ENCODE measurements around the gene OR5AL1.
"Not testable (repeated sequence)": the region's sequence is repeated elsewhere in the genome, so short reads cannot be mapped to it uniquely, and the experiment has no call there.

Gene OR5AL1

GRCh38 chr11:56412396-56412795 lies at the start of gene OR5AL1:
Gene OR5AL1 (plus strand): TSS chr11:56412696.
- DNase-seq (ENCODE audit: low spot score): no peak

- DNase-seq (ENCODE audit: low spot score): no peak
These were observed 37.2 kb upstream of the OR5AL1 start, which contains the start of gene OR8U1 for GRCh38 chr11:56375324-56375723. Gene OR8U1 (plus strand): TSS chr11:56375624. CDS start chr11:56375624, 0 bp downstream.

GRCh38 chr11:56380120-56380519 lies 32.4 kb upstream of the OR5AL1 start:
- DNase-seq (ENCODE audit: low spot score): no peak

GRCh38 chr11:56394381-56394780 lies 18.1 kb upstream of the OR5AL1 start:
- no peak for DNase-seq (ENCODE audit: low spot score)

- no peak for DNase-seq (ENCODE audit: low spot score)
These were observed 16.4 kb upstream of the OR5AL1 start for GRCh38 chr11:56396047-56396446.

- DNase-seq (ENCODE audit: low spot score): not testable (repeated sequence)
These were observed 10.5 kb upstream of the OR5AL1 start for GRCh38 chr11:56401858-56402461.

GRCh38 chr11:56404393-56404792 lies 8.1 kb upstream of the OR5AL1 start:
- DNase-seq (ENCODE audit: low spot score): no peak

- DNase-seq (ENCODE audit: low spot score): no peak
These were observed 1.7 kb upstream of the OR5AL1 start for GRCh38 chr11:56410801-56411200.

- DNase-seq (ENCODE audit: low spot score): no peak
These were observed 41.0 kb downstream of the OR5AL1 start for GRCh38 chr11:56453521-56453920.

GRCh38 chr11:56457076-56457475 lies 44.6 kb downstream of the OR5AL1 start:
- DNase-seq (ENCODE audit: low spot score): no peak

Measured in hematopoietic multipotent progenitor cell treated with erythropoietin and hydrocortisone succinate and interleukin-3 and kit ligand, for 15 days (in vitro differentiated cells).